CD4-positive, alpha-beta memory T cell (primary cell): Measurements from ENCODE around the gene GRID2. TPM values are rescaled to one million over a fixed set of nuclear protein-coding genes. Genes with fewer than 3 reads are reported as not detected.

Experiments
- CTCF ChIA-PET: fragments of 350-600 bp; sonication (Branson Sonifier 250); formaldehyde crosslinking; loops from one replicate; lab custom pipeline; 2021; ENCODE audit warnings: inconsistent platforms; ENCODE audit not compliant: partially characterized antibody; lab: Charles Lee
- POLR2A ChIA-PET: fragments of 350-600 bp; sonication (Branson Sonifier 250); formaldehyde crosslinking; loops from one replicate; lab custom pipeline; 2021; ENCODE audit not compliant: partially characterized antibody; lab: Charles Lee
- DNase-seq, 5 donors: peaks; one replicate each; pipeline versions ENCODE4 v3.0.0 to v3.0.0-alpha.2; 2020 to 2022; ENCODE audit warnings: mixed read lengths in 1 of 5
- H3K27ac ChIP-seq: one replicate; pipeline ENCODE4 v1.7.0; 2013; ENCODE audit warnings: low read depth, low read length
- H3K27me3 ChIP-seq: 2 replicates; pipeline ENCODE4 v1.7.0; 2013; ENCODE audit warnings: mild to moderate bottlenecking, low read length, moderate library complexity; ENCODE audit not compliant: insufficient read depth
- H3K36me3 ChIP-seq: 2 replicates; pipeline ENCODE4 v1.7.0; 2013; ENCODE audit warnings: mild to moderate bottlenecking, low read length, moderate library complexity; ENCODE audit not compliant: insufficient read depth
- H3K4me1 ChIP-seq: 2 replicates; pipeline ENCODE4 v1.7.0; 2013; ENCODE audit warnings: mild to moderate bottlenecking, low read length, moderate library complexity; ENCODE audit not compliant: insufficient read depth
- H3K4me3 ChIP-seq, 2 donors: one replicate each; pipeline ENCODE4 v1.7.0; 2013; ENCODE audit warnings: low read length in 2 of 2, mild to moderate bottlenecking in 1 of 2
- H3K9me3 ChIP-seq, 2 donors: one replicate each; pipeline ENCODE4 v1.7.0; 2013; ENCODE audit warnings: low read length in 2 of 2, control low read depth in 1 of 2; ENCODE audit not compliant: control insufficient read depth in 1 of 2
- H3K27ac Mint-ChIP-seq, 7 donors: one replicate each; pipeline ENCODE4 v1.8.0; 2020 to 2021; ENCODE audit warnings: mixed read lengths in 7 of 7, mild to moderate bottlenecking in 6 of 7, inconsistent platforms in 3 of 7, moderate library complexity in 3 of 7
- H3K27me3 Mint-ChIP-seq, 2 donors: one replicate each; pipeline ENCODE4 v1.8.0; 2020 to 2021; ENCODE audit warnings: mixed read lengths in 2 of 2
- H3K36me3 Mint-ChIP-seq, 2 donors: one replicate each; pipeline ENCODE4 v1.8.0; 2020 to 2021; ENCODE audit warnings: mixed read lengths in 2 of 2, inconsistent platforms in 1 of 2, mild to moderate bottlenecking in 1 of 2
- H3K4me1 Mint-ChIP-seq, 4 donors: one replicate each; pipeline ENCODE4 v1.8.0; 2020 to 2021; ENCODE audit warnings: mixed read lengths in 4 of 4, mild to moderate bottlenecking in 1 of 4
- H3K4me3 Mint-ChIP-seq, 8 donors: one replicate each; pipeline ENCODE4 v1.8.0; 2020 to 2021; ENCODE audit warnings: mixed read lengths in 8 of 8, mild to moderate bottlenecking in 7 of 8, moderate library complexity in 6 of 8, inconsistent platforms in 3 of 8
- H3K9me3 Mint-ChIP-seq, 8 donors: one replicate each; pipeline ENCODE4 v1.8.0; 2020 to 2021; ENCODE audit warnings: mixed read lengths in 8 of 8, mild to moderate bottlenecking in 5 of 8, inconsistent platforms in 3 of 8, moderate library complexity in 1 of 8
- intact Hi-C: fragments of 100-400 bp; cut with micrococcal nuclease; formaldehyde crosslinking; loops from one replicate; pipeline ENCODE4 v1.15.1; 2023
- polyA plus RNA-seq, 2 donors: library from polyadenylated mRNA; unstranded; fragments of 300-500 nt; fragmentation: Illumina TruSeq; gene quantifications; one replicate each; pipeline ENCODE4 v1.2.3, GENCODE V29; 2021
- total RNA-seq, 2 experiments: library from RNA; stranded (reverse); gene quantifications; one replicate each; pipeline ENCODE4 v1.2.3, GENCODE V29; 2021

Gene GRID2
- total and polyA plus RNA-seq, 4 experiments from 2014 or later, result not detected

GRCh38 chr4:92263010-92263409 is 40.8 kb upstream of the GRID2 start:
- Mint-ChIP-seq H3K9me3 (peaks cover 0 to 12% (median 1%) of the 10 kb centered on the region in 8 donors), H3K27me3 (no peaks in the 10 kb centered on the region), H3K4me3 (no peak overlapping the region), H3K27ac (no peak overlapping the region), H3K36me3 (no peaks in the 10 kb centered on the region), H3K4me1 (no peaks in the 10 kb centered on the region)
- H3K27me3 ChIP-seq, result no peaks in the 10 kb centered on the region
- H3K27ac ChIP-seq, result no peak overlapping the region
- DNase-seq, result no peak
- ChIA-PET CTCF (no interaction called here), POLR2A (no interaction called here)
- H3K36me3 ChIP-seq, result no peaks in the 10 kb centered on the region
- no peak overlapping the region for H3K4me3 ChIP-seq
- H3K4me1 ChIP-seq, result no peaks in the 10 kb centered on the region
- H3K9me3 ChIP-seq, result no peaks in the 10 kb centered on the region
- intact Hi-C loops, result no loop called here

- no peaks in the 10 kb centered on the region for H3K9me3 ChIP-seq
- H3K36me3 ChIP-seq, result no peaks in the 10 kb centered on the region
- no peak overlapping the region for H3K27ac Mint-ChIP-seq
- no peaks in the 10 kb centered on the region for H3K27me3 Mint-ChIP-seq
- no peak overlapping the region for H3K4me3 Mint-ChIP-seq
- no peak overlapping the region for H3K4me3 ChIP-seq
- H3K4me1 ChIP-seq, result no peaks in the 10 kb centered on the region
- H3K4me1 Mint-ChIP-seq, result no peaks in the 10 kb centered on the region
- ChIA-PET POLR2A (no interaction called here), CTCF (no interaction called here)
- DNase-seq, result no peak
- intact Hi-C loops, result no loop called here
- no peaks in the 10 kb centered on the region for H3K27me3 ChIP-seq
- H3K9me3 Mint-ChIP-seq, result peaks cover 0 to 9% (median 1%) of the 10 kb centered on the region in 8 donors
- no peak overlapping the region for H3K27ac ChIP-seq
- no peaks in the 10 kb centered on the region for H3K36me3 Mint-ChIP-seq
These were observed 40.2 kb upstream of the GRID2 start for GRCh38 chr4:92263575-92263974.

- H3K36me3 ChIP-seq, result no peaks in the 10 kb centered on the region
- H3K27ac Mint-ChIP-seq, result no peak overlapping the region
- intact Hi-C loops, result no loop called here
- no peaks in the 10 kb centered on the region for H3K27me3 ChIP-seq
- POLR2A ChIA-PET, result no interaction called here
- H3K4me1 ChIP-seq, result no peaks in the 10 kb centered on the region
- H3K27ac ChIP-seq, result no peak overlapping the region
- H3K9me3 ChIP-seq, result no peaks in the 10 kb centered on the region
- DNase-seq, result no peak
- H3K4me3 ChIP-seq, result no peak overlapping the region
- peaks cover 0 to 9% (median 1%) of the 10 kb centered on the region in 8 donors for H3K9me3 Mint-ChIP-seq
- no peaks in the 10 kb centered on the region for H3K4me1 Mint-ChIP-seq
- CTCF ChIA-PET, result no interaction called here
- no peaks in the 10 kb centered on the region for H3K36me3 Mint-ChIP-seq
- no peak overlapping the region for H3K4me3 Mint-ChIP-seq
- no peaks in the 10 kb centered on the region for H3K27me3 Mint-ChIP-seq
These were observed 39.6 kb upstream of the GRID2 start for GRCh38 chr4:92264163-92264562.

GRCh38 chr4:92265021-92265420 is 38.7 kb upstream of the GRID2 start:
- no peak for DNase-seq

GRCh38 chr4:92265798-92266197 is 38.0 kb upstream of the GRID2 start:
- Histone ChIP-seq H3K4me1 (no peaks in the 10 kb centered on the region), H3K36me3 (no peaks in the 10 kb centered on the region), H3K27me3 (no peaks in the 10 kb centered on the region), H3K27ac (no peak overlapping the region), H3K9me3 (no peaks in the 10 kb centered on the region), H3K4me3 (no peak overlapping the region)
- H3K4me1 Mint-ChIP-seq, result no peaks in the 10 kb centered on the region
- CTCF ChIA-PET, result no interaction called here
- POLR2A ChIA-PET, result no interaction called here
- H3K4me3 Mint-ChIP-seq, result no peak overlapping the region
- intact Hi-C loops, result no loop called here
- H3K27ac Mint-ChIP-seq, result no peak overlapping the region
- no peaks in the 10 kb centered on the region for H3K36me3 Mint-ChIP-seq
- no peak for DNase-seq
- peaks cover 0 to 4% (median 0%) of the 10 kb centered on the region in 8 donors for H3K9me3 Mint-ChIP-seq
- H3K27me3 Mint-ChIP-seq, result no peaks in the 10 kb centered on the region

More at GRCh38 chr4:92265021-92265420, 38.7 kb upstream of the GRID2 start:
- H3K36me3 Mint-ChIP-seq, result no peaks in the 10 kb centered on the region
- POLR2A ChIA-PET, result no interaction called here
- no peak overlapping the region for H3K27ac ChIP-seq
- H3K9me3 Mint-ChIP-seq, result peaks cover 0 to 3% (median 0%) of the 10 kb centered on the region in 8 donors
- H3K4me1 ChIP-seq, result no peaks in the 10 kb centered on the region
- CTCF ChIA-PET, result no interaction called here
- H3K9me3 ChIP-seq, result no peaks in the 10 kb centered on the region
- H3K4me3 Mint-ChIP-seq, result no peak overlapping the region
- H3K27me3 ChIP-seq, result no peaks in the 10 kb centered on the region
- no peaks in the 10 kb centered on the region for H3K27me3 Mint-ChIP-seq
- H3K4me3 ChIP-seq, result no peak overlapping the region
- H3K36me3 ChIP-seq, result no peaks in the 10 kb centered on the region
- no peaks in the 10 kb centered on the region for H3K4me1 Mint-ChIP-seq
- no peak overlapping the region for H3K27ac Mint-ChIP-seq
- intact Hi-C loops, result no loop called here

- Histone ChIP-seq H3K27me3 (no peaks in the 10 kb centered on the region), H3K36me3 (no peaks in the 10 kb centered on the region), H3K9me3 (no peaks in the 10 kb centered on the region), H3K4me3 (no peak overlapping the region), H3K4me1 (no peaks in the 10 kb centered on the region), H3K27ac (no peak overlapping the region)
- Mint-ChIP-seq H3K36me3 (no peaks in the 10 kb centered on the region), H3K4me3 (no peak overlapping the region), H3K9me3 (peaks cover 0 to 3% (median 0%) of the 10 kb centered on the region in 8 donors), H3K27me3 (no peaks in the 10 kb centered on the region), H3K4me1 (no peaks in the 10 kb centered on the region), H3K27ac (no peak overlapping the region)
- intact Hi-C loops, result no loop called here
- no peak for DNase-seq
- ChIA-PET CTCF (no interaction called here), POLR2A (no interaction called here)
These were observed 37.2 kb upstream of the GRID2 start for GRCh38 chr4:92266521-92266920.

GRCh38 chr4:92268642-92269041 is 35.1 kb upstream of the GRID2 start:
- Mint-ChIP-seq H3K36me3 (no peaks in the 10 kb centered on the region), H3K4me3 (no peak overlapping the region), H3K27ac (no peak overlapping the region), H3K4me1 (no peaks in the 10 kb centered on the region), H3K9me3 (peaks cover 0 to 3% (median 0%) of the 10 kb centered on the region in 8 donors), H3K27me3 (no peaks in the 10 kb centered on the region)
- intact Hi-C loops, result no loop called here
- ChIA-PET CTCF (no interaction called here), POLR2A (no interaction called here)
- Histone ChIP-seq H3K4me3 (no peak overlapping the region), H3K27me3 (no peaks in the 10 kb centered on the region), H3K27ac (no peak overlapping the region), H3K36me3 (no peaks in the 10 kb centered on the region), H3K9me3 (no peaks in the 10 kb centered on the region), H3K4me1 (no peaks in the 10 kb centered on the region)
- DNase-seq, result no peak

GRCh38 chr4:92270908-92271307 is 32.9 kb upstream of the GRID2 start:
- Mint-ChIP-seq H3K4me3 (no peak overlapping the region), H3K36me3 (no peaks in the 10 kb centered on the region), H3K4me1 (no peaks in the 10 kb centered on the region), H3K27ac (no peak overlapping the region), H3K9me3 (peaks cover 0 to 8% (median under 1%) of the 10 kb centered on the region in 8 donors), H3K27me3 (no peaks in the 10 kb centered on the region)
- no peaks in the 10 kb centered on the region for H3K36me3 ChIP-seq
- no peak for DNase-seq
- ChIA-PET POLR2A (no interaction called here), CTCF (no interaction called here)
- H3K27me3 ChIP-seq, result no peaks in the 10 kb centered on the region
- H3K4me3 ChIP-seq, result no peak overlapping the region
- H3K4me1 ChIP-seq, result no peaks in the 10 kb centered on the region
- H3K9me3 ChIP-seq, result no peaks in the 10 kb centered on the region
- no peak overlapping the region for H3K27ac ChIP-seq
- intact Hi-C loops, result no loop called here
